ENCODE measurements around the gene C2CD3.

Gene C2CD3

GRCh38 chr11:74018331-74019005 is 152.3 kb downstream of the C2CD3 start:
- DNase-seq: peak; percentile 40

- no peak for DNase-seq
These were observed 153.2 kb downstream of the C2CD3 start for GRCh38 chr11:74017631-74018030.

- no peak for DNase-seq
These were observed 154.7 kb downstream of the C2CD3 start for GRCh38 chr11:74015919-74016684.

DNA sequence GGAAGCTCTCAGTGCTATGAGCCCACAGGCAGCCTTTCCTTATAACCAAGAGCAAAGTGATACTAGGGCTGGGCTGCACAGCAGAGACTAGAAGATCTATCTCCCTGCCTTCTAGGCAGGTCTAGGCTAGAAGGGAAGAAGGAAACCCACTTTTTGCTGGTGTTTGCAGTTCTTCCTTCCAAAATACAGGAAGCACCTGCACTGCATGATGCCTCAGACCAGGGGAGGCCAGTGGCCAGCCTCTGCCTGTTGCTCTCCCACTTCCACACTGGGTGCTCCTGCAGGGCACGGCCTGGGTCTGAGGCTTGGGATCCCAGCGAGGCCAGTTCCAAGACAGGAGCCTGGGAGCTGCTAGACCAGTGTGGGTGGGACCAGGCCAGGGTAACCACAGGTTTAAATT is 155.9 kb downstream of the C2CD3 start:
- DNase-seq: no peak

DNA sequence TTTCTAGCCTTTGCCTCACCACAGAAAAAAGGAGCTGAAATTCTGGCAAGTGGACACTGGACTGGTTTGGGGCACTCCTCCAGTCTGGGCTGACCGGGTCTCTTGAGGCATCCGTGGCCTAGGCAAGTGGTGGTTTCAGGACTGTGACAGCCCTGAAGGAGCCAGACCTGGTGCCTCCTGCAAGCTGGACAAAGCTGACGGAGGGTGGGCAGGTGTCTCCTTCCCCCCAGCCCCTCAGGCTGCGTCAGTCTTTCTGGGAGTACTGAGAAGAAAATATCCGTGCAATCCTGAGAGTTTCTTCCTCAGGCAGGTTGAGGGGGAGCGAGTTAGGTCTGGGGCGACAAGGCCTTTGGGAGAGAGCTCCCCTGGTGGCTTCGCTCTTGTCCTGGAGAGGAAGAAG is 157.7 kb downstream of the C2CD3 start:
- no peak for DNase-seq

DNA sequence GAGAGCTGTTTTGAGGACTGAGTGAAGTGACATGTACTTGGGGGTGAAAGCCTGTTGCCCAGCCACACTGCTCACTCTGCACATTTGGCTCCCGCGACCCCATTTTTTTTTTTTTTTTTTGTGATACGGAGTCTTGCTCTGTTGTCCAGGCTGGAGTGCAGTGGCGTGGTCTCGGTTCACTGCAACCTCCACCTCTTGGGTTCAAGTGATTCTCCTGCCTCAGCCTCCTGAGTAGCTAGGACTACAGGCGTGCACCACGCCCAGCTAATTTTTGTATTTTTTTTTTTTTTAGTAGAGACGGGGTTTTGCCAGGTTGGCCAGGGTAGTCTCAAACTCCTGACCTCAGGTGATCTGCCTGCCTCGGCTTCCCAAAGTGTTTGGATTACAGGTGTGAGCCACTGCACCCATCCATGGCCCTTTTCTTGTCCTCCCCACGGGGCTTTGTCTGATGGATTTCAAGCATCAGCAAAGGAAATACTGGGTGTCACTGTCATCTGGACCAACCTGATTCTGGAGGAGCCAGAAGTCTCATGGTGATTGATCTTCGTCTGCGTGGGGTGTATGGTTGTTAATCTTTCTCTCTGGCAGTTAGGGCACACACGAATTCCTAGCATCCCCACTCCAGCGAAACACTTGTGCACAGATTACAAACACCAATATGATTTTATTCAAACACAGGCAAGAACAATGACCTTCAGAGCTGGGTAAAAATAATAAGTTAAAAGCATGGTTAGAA is 158.6 kb downstream of the C2CD3 start:
- no peak for DNase-seq

DNA sequence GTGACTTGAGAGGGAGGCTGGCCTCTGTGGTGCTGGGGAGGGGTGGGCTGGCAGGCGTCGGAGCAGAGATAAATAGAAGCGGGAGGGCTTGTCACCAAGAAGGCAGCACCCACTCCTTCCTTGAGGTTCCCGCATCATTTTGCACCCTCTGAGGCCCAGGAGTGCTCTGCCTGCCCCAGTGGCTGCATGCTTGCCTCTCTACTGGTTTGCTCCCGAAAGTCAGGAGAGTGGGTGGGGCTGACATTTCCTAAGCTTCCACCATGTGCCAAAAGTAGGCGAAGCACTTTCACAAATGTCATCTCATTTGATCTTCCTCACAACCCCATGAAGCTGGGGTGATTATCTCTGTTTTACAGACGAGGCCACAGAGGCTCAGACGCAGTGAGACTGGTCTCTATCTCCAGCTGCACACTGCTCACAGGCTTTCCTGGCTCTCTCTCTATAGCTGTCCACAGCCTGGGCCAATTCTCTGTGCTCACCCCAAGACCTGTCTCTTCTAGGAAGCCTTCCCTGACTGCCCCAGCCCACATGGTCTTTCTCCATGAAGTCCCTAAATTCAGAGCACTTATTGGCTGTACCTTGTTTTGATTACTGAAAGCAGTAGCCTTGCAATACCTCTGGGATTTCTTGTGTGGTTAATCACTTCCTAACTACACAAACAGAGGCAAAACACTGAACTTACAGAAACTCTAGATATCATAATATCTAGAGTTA is 159.3 kb downstream of the C2CD3 start:
- no peak for DNase-seq

GRCh38 chr11:74010306-74011300 is 160.2 kb downstream of the C2CD3 start:
- no peak for DNase-seq

DNA sequence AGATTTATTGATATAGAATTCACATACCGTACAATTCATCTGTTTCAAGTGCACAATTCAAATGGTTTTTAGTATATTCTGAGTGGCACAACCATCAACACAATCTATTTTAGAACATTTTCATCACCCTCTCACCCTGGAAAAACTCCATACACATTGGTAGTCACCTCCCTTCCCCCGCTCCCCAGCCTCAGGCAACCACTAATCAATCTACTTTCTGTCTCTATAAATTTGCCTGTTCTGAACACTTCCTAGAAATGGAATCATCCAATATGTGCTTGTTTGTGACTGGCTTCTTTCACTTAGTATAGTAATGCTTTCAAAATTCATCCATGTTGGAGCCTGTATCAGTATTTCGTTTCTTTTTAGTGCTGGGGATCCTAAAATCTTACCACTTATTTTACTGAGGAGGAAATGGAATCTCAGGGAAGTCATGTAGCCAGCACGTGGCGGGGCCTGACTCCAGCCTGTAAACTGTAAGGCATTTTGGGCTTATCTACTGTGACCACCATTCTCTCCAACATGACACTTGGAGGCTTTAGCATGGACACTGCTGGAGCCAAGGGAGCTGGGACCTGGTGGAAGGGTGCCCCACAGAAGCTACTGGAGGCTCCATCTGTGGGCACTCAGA is 161.0 kb downstream of the C2CD3 start:
- no peak for DNase-seq

- no peak for DNase-seq
These were observed 161.6 kb downstream of the C2CD3 start for GRCh38 chr11:74009230-74009547.

DNA sequence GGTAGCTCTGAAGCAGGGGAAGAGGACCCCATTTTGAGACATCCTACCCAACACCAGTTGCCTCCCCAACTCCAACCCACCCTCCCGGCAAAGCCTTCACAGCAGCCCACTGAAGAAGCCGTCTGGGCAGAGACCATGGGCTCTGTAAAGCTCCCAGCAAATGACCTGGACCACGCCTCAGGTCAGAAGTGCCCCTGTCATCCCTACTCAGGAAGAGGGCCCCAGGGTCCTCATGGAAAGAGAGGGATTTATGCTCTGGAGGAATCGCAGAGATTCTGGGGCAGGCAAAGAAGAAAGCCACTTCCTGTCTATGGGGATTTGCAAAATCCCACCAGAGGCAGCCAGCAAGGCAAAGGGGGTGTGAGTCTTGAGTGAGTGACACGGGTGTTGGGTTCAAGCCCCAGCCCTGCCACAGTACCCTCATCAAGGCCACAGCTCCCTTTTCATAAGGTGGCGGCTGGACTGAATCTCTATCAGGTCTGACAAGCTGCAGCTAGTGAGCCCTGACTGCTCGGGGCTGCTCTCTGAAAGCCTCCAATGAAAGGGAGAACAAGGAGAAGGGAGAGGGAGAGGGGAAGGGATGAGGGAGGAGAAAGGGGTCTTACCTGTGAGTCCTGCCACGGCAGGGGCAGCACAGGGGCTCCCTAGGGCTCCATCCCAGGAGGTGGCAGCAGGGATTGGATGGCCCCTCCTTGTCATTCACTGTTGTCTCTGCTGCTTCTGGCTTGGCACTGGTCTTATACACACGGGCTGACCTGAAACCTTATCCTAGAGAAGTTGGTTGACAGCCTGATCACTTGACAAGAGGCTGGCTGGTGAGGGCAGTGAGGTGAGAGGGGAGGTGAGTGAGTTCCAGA is 162.2 kb downstream of the C2CD3 start, which contains the start of gene UCP3:
UCP3 (minus strand) TSS at position 713 of the 857 bp plus-strand sequence. CDS start 2,043 bp downstream, outside the sequence.
- no peak for DNase-seq

GRCh38 chr11:74007691-74008372 is 163.0 kb downstream of the C2CD3 start:
- no peak for DNase-seq

DNA sequence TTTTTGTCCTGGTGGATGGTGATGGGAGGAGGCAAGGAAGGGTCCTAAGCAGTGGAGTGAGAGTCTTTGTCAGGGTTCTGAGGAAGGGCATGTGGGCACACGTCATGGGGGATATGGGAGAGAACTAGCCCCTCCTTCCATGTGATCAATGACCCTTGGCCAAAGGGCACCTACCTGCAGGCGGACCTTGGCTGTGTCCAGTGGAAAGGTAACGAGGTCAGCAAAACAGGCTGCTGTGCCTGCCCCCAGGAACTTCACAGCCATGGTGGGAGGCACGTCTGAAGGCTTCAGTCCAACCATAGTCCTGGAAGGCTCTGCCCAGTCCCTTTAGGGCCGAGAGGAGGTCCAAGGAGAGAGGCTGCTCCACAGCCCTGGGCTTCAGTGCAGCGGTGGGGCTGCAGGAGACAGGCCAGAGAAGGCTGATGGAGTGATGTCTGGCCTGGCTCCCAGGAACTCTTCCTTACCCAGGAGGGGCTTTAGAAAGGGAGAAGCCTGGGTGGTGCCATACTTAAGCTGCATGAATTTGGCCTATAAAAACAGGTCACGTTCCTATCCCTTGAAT is 164.0 kb downstream of the C2CD3 start:
- no peak for DNase-seq

DNA sequence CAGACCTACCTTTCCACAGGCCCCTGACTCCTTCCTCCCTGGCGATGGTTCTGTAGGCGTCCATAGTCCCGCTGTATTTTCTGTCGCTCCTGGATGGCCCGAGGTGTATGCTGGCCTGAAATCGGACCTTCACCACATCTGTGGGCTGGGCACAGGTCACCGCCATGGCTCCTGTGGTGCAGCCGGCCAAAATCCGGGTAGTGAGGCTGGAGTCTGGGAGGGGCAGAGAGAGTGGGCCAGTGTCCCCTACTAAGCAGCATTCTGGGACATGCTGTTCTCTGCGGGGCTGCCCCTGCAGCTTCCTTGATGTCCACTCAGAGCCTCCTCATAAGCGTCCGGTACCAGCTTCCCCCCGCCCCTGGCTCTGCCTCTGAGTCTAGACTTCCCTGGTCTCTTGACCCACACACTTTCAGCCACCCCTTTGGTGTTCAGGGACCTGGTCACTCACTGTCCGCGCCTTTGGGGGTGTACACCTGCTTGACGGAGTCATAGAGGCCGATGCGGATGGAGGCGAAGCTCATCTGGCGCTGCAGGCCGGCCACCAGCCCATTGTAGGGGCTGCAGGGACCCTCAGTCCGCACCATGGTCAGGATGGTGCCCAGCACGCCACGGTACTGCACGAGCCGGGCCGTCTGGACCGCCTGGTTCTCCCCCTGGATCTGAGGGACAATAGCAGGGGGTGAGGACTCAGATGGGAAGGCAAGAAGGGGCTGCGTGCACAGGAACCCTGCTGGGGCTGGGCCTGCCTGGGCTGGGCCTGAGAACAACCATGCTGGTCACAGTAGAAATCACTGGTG is 164.9 kb downstream of the C2CD3 start:
- no peak for DNase-seq

GRCh38 chr11:74004759-74005615 is 165.8 kb downstream of the C2CD3 start:
- DNase-seq: no peak

DNA sequence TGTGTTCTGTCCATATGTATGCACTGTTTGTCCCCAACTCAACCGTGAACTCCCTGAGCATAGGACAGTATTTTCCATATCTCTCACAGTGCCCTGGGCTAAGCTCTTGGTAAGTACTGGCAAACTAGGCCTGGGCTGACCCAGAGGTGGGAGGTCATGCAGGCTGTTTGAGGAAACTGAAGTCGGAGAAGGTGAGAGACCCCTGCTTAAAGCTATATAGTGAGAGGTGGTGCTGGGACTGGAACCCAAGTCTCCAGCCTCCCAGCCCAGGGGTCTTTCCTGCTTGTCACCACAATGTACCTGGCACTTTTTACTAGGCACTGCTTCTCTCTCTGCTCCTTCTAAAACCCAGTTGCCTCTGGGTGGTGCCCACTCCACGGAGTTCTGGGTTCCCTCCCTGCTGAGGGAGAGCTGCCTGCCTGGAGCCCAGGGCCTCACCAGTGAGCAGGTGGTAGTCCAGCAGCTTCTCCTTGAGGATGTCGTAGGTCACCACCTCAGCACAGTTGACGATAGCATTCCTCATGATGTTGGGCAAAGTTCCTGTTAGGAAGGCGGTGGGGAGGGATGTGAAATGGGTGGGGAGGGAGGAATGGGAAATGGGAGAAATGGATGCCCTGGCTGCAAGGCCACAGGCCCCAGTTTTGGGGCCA is 166.6 kb downstream of the C2CD3 start:
- DNase-seq: no peak

GRCh38 chr11:74002832-74003231 is 168.0 kb downstream of the C2CD3 start:
- DNase-seq: no peak

Data from SIG-M5 (cell line).